ENCODE data around the gene MEGF11. TPM values are rescaled to one million over a fixed set of nuclear protein-coding genes. Genes with fewer than 3 reads are reported as not detected.
"Not testable (repeated sequence)": the region's sequence is repeated elsewhere in the genome, so short reads cannot be mapped to it uniquely, and the experiment has no call there.

The MEGF11 gene
- total and polyA plus RNA-seq, 2 donors (not counting 1 experiment from before 2014, with no cell fraction given): under 0.01 TPM; not detected in 1

DNA sequence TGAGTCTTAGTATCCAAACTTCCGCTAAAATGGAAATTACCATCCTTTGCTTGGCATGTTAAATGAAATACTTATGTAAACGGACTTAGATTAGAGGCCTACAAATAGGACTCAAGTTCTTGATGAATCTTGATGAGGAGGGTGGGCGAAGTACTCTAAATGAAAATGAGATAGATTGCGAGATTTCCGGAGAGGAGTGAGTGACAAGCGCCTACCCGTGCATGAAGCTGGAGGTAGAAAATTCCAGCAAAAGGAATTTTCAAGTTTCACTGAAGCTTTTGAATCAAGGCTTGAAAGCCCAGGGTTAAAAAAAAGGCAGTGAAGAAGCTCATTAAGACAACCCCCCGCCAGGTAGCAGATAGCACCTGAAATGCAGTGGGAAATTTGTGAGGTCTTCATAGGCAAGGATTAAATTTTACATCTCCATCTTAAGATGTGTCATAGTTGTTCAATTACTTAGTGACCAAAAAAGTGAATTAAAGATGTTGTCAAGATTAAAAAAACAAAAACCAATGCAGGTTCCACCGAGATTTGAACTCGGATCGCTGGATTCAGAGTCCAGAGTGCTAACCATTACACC, 384.9 kb downstream of the MEGF11 start:
- Histone ChIP-seq H3K4me1 (ENCODE audit: control insufficient read depth, extremely low read depth, insufficient read depth, low read length) (peaks cover 2% of the 10 kb centered on the region), H3K4me2 (ENCODE audit: extremely low read depth, insufficient read depth, low read length) (no peak overlapping the region), H4K20me1 (ENCODE audit: control insufficient read depth, extremely low read depth, insufficient read depth, low read length) (peaks cover 2% of the 10 kb centered on the region), H2AFZ (ENCODE audit: low read length) (no peak overlapping the region), H3K9ac (ENCODE audit: insufficient read depth, low read length) (peak overlapping the region; percentile 76), H3K27me3 (ENCODE audit: control insufficient read depth, insufficient read depth, low read length) (no peaks in the 10 kb centered on the region), H3K79me2 (ENCODE audit: control insufficient read depth, insufficient read depth, low read length) (peaks cover 39% of the 10 kb centered on the region), H3K9me3 (ENCODE audit: control insufficient read depth, insufficient read depth, low read depth, low read length) (no peaks in the 10 kb centered on the region), H3K36me3 (ENCODE audit: control insufficient read depth, insufficient read depth, low read length) (no peaks in the 10 kb centered on the region), H3K4me3 (replicated peaks in 1 of 4; ENCODE audit: control extremely low read depth in 1 of 4, insufficient read depth in 1 of 4, low read depth in 3 of 4, low read length in 4 of 4) (peak overlapping the region; percentile 82 to 96 (median 89)), H3K27ac (ENCODE audit: insufficient read depth, low read length) (peak overlapping the region; percentile 90)
- TF ChIP-seq CTCF (conservative IDR thresholded peaks at IDR 0.05 in 1 of 2, IDR thresholded peaks at IDR 0.05 in 1 of 2; ENCODE audit: low read depth in 1 of 2, low read length in 2 of 2) (no peak), EZH2 (IDR thresholded peaks at IDR 0.05; ENCODE audit: low read length, missing control alignments) (no peak)
- no peak for DNase-seq (ENCODE audit: low read depth in 2 of 2)

DNA sequence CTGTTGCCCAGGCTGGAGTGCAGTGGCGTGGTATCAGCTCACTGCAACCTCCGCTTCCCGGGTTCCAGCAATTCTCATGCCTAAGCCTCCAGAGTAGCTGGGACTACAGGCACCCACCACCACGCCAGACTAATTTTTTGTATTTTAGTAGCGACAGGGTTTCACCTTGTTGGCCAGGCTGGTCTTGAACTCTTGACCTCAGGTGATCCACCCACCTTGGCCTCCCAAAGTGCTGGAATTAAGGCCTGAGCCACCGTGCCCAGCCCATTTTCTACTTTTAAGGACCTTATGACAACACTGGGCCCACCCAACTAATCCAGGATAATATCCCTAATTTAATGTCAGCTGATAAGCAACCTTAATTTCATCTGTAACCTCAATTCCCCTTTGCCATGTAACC, 385.6 kb downstream of the MEGF11 start:
- H3K4me1 ChIP-seq (ENCODE audit: control insufficient read depth, extremely low read depth, insufficient read depth, low read length); H3K9me3 ChIP-seq (ENCODE audit: control insufficient read depth, insufficient read depth, low read depth, low read length); H3K27ac ChIP-seq (ENCODE audit: insufficient read depth, low read length); H3K4me2 ChIP-seq (ENCODE audit: extremely low read depth, insufficient read depth, low read length); DNase-seq (ENCODE audit: low read depth in 2 of 2); H4K20me1 ChIP-seq (ENCODE audit: control insufficient read depth, extremely low read depth, insufficient read depth, low read length); H3K9ac ChIP-seq (ENCODE audit: insufficient read depth, low read length); H3K36me3 ChIP-seq (ENCODE audit: control insufficient read depth, insufficient read depth, low read length); H3K4me3 ChIP-seq (replicated peaks in 1 of 4; ENCODE audit: control extremely low read depth in 1 of 4, insufficient read depth in 1 of 4, low read depth in 3 of 4, low read length in 4 of 4); H2AFZ ChIP-seq (ENCODE audit: low read length); H3K27me3 ChIP-seq (ENCODE audit: control insufficient read depth, insufficient read depth, low read length): not testable (repeated sequence)
- H3K79me2 ChIP-seq (ENCODE audit: control insufficient read depth, insufficient read depth, low read length): peaks cover 32% of the 10 kb centered on the region

GRCh38 chr15:65867244-65867643, 386.3 kb downstream of the MEGF11 start:
- H3K79me2 ChIP-seq (ENCODE audit: control insufficient read depth, insufficient read depth, low read length): peaks cover 28% of the 10 kb centered on the region
- no peak overlapping the region for H3K4me3 ChIP-seq (replicated peaks in 1 of 4; ENCODE audit: control extremely low read depth in 1 of 4, insufficient read depth in 1 of 4, low read depth in 3 of 4, low read length in 4 of 4)
- TF ChIP-seq CTCF (conservative IDR thresholded peaks at IDR 0.05 in 1 of 2, IDR thresholded peaks at IDR 0.05 in 1 of 2; ENCODE audit: low read depth in 1 of 2, low read length in 2 of 2) (no peak), EZH2 (IDR thresholded peaks at IDR 0.05; ENCODE audit: low read length, missing control alignments) (no peak)
- H3K27ac ChIP-seq (ENCODE audit: insufficient read depth, low read length): no peak overlapping the region
- no peak overlapping the region for H3K9ac ChIP-seq (ENCODE audit: insufficient read depth, low read length)
- H4K20me1 ChIP-seq (ENCODE audit: control insufficient read depth, extremely low read depth, insufficient read depth, low read length): peaks cover 2% of the 10 kb centered on the region
- no peaks in the 10 kb centered on the region for H3K27me3 ChIP-seq (ENCODE audit: control insufficient read depth, insufficient read depth, low read length)
- H3K4me1 ChIP-seq (ENCODE audit: control insufficient read depth, extremely low read depth, insufficient read depth, low read length): peaks cover 2% of the 10 kb centered on the region
- H3K4me2 ChIP-seq (ENCODE audit: extremely low read depth, insufficient read depth, low read length): no peak overlapping the region
- no peaks in the 10 kb centered on the region for H3K36me3 ChIP-seq (ENCODE audit: control insufficient read depth, insufficient read depth, low read length)
- H2AFZ ChIP-seq (ENCODE audit: low read length): no peak overlapping the region
- no peak for DNase-seq (ENCODE audit: low read depth in 2 of 2)
- no peaks in the 10 kb centered on the region for H3K9me3 ChIP-seq (ENCODE audit: control insufficient read depth, insufficient read depth, low read depth, low read length)
